ENCODE results near the gene MYL2.
"Not testable (repeated sequence)": the region's sequence is repeated elsewhere in the genome, so short reads cannot be mapped to it uniquely, and the experiment has no call there.

The MYL2 gene

GRCh38 chr12:110920324-110920910, at the start of gene MYL2:
TSS of gene MYL2 (minus strand) at chr12:110920579. CDS start at chr12:110920529, 50 bp downstream.
- DNase-seq = no peak

- DNase-seq = no peak
These were observed 45.8 kb upstream of the MYL2 start for GRCh38 chr12:110966081-110966760.

GRCh38 chr12:110965574-110965973, 45.2 kb upstream of the MYL2 start:
- no peak for DNase-seq

GRCh38 chr12:110960795-110961194, 40.4 kb upstream of the MYL2 start:
- no peak for DNase-seq

GRCh38 chr12:110957652-110958051, 37.3 kb upstream of the MYL2 start:
- DNase-seq = no peak

- no peak for DNase-seq
These were observed 36.8 kb upstream of the MYL2 start for GRCh38 chr12:110957159-110957558.

GRCh38 chr12:110950867-110951266, 30.5 kb upstream of the MYL2 start:
- not testable (repeated sequence) for DNase-seq

- DNase-seq = not testable (repeated sequence)
These were observed 30.1 kb upstream of the MYL2 start for GRCh38 chr12:110950466-110950865.

- no peak for DNase-seq
These were observed 27.7 kb upstream of the MYL2 start for GRCh38 chr12:110948041-110948440.

GRCh38 chr12:110943373-110943772, 23.0 kb upstream of the MYL2 start:
- DNase-seq = no peak

GRCh38 chr12:110941391-110941790, 21.0 kb upstream of the MYL2 start:
- DNase-seq = no peak

- DNase-seq = no peak
These were observed 20.6 kb upstream of the MYL2 start for GRCh38 chr12:110940933-110941332.

- no peak for DNase-seq
These were observed 19.9 kb upstream of the MYL2 start for GRCh38 chr12:110940296-110940695.

GRCh38 chr12:110937104-110937641, 16.8 kb upstream of the MYL2 start:
- no peak for DNase-seq

- DNase-seq = no peak
These were observed 16.2 kb upstream of the MYL2 start for GRCh38 chr12:110936367-110937103.

GRCh38 chr12:110935588-110935987, 15.2 kb upstream of the MYL2 start:
- no peak for DNase-seq

- DNase-seq = no peak
These were observed 13.9 kb upstream of the MYL2 start for GRCh38 chr12:110934093-110934852.

- DNase-seq = no peak
These were observed 13.1 kb upstream of the MYL2 start for GRCh38 chr12:110933326-110933974.

GRCh38 chr12:110932046-110932445, 11.7 kb upstream of the MYL2 start:
- no peak for DNase-seq

GRCh38 chr12:110931315-110931728, 10.9 kb upstream of the MYL2 start:
- no peak for DNase-seq

GRCh38 chr12:110930348-110931314, 10.3 kb upstream of the MYL2 start:
- DNase-seq = no peak

Measured in T1000 (cell line).